ENCODE results near the gene KIAA1755. TPM values are rescaled to one million over a fixed set of nuclear protein-coding genes. Genes with fewer than 3 reads are reported as not detected.

Gene KIAA1755
- total RNA-seq, 1 donor from 2014 or later = not detected

DNA sequence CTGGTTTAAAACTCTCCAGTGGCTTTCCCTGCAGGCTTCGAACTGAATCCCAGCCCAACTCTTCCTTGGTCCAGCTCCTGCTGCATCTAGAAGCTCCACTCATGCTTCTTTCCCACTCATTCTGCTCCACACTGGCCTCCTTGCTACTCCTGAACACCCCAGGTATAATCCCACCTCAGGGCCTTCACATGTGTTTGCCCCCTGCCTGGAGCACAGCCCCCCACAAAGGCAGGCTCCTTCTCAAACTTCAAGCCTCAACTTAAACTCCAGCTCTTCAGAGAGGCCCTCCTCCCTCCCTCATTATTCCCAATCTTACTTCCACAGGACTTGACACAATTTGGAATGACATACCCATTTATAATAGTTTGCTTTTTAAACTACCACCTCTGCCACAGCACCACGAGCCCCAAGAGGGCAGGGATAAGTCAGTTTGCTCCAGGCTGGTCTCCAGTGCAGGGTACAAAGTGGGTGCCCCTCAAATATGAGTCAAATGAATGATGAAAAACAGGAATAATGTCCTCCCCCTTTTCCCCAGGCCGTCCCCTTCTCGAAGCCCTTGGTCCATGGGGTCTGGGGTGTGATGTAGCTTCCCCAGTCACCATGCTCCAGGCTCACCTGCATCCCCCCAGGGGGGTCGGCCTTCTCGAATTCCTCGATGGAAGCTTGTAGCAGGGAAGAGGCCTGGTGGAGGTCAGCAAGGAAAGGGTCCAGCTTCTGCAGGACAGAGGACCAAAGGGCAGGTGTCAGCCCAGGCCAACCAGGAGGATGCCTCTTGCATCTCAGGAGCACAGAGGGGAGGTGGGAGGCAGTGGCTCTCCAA is 37.4 kb downstream of the KIAA1755 start:
- TF ChIP-seq, protein P1, sequence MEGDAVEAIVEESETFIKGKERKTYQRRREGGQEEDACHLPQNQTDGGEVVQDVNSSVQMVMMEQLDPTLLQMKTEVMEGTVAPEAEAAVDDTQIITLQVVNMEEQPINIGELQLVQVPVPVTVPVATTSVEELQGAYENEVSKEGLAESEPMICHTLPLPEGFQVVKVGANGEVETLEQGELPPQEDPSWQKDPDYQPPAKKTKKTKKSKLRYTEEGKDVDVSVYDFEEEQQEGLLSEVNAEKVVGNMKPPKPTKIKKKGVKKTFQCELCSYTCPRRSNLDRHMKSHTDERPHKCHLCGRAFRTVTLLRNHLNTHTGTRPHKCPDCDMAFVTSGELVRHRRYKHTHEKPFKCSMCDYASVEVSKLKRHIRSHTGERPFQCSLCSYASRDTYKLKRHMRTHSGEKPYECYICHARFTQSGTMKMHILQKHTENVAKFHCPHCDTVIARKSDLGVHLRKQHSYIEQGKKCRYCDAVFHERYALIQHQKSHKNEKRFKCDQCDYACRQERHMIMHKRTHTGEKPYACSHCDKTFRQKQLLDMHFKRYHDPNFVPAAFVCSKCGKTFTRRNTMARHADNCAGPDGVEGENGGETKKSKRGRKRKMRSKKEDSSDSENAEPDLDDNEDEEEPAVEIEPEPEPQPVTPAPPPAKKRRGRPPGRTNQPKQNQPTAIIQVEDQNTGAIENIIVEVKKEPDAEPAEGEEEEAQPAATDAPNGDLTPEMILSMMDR (IDR thresholded peaks at IDR 0.05) = no peak
- CTCF ChIA-PET = interaction anchor here (0.5 to 12.7 kb wide), 7 partner anchors 12 to 1022 kb away, joined by 3 to 307 read pairs (median 12); no protein-coding TSS in a partner anchor
- H3K27ac Mint-ChIP-seq = no peak overlapping the region
- DNase-seq = no peak
- H3K9me3 Mint-ChIP-seq = no peaks in the 10 kb centered on the region
- no peak overlapping the region for H3K4me3 Mint-ChIP-seq
- ATAC-seq (ENCODE audit: low read depth) = no peak
- POLR2A ChIA-PET = interaction anchor here (0.5 kb wide), 1 partner anchor 162 kb away, joined by 3 read pairs; no protein-coding TSS in a partner anchor
- intact Hi-C loops (cut with micrococcal nuclease) = loop anchor here (1.0 to 10.0 kb wide), 2 partner anchors 321 to 532 kb away; no protein-coding TSS in a partner anchor
- H3K4me1 Mint-ChIP-seq = peaks cover 3% of the 10 kb centered on the region
- H3K27me3 Mint-ChIP-seq = peaks cover 5% of the 10 kb centered on the region
- H3K36me3 Mint-ChIP-seq (ENCODE audit: low read depth) = no peaks in the 10 kb centered on the region

DNA sequence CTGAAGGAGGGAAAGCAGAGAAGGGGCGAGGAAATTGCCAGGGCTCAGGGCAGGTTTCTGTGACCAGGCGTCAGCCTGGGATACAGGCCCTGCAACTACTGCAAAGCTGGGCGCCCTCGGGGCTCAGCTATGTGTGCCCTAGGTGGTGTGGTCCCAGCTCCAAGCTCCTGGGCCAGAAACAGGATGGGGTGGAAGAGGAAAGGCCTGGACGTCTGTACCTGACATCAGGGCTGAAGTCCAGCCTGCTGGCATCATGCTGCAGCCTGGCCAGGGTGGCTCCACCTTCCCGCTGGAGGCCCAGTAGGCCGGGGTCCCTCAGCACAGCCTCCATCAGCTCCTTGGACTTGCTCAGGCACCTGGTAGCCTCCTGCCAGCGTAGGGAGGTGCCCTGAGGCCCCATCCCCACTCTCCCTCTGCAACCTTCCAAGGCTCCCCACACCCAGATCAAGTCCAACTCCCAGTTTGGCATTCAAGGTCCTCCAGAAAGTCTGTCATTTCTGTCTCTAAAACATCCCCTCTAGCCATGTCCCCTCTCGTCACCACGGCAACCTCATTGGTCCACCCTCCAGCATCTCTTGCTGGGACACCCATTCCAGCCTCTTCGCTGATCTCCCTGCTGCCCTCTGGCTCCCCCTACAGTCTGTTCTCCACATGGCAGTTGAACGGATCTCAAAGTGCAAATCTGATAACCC is 38.2 kb downstream of the KIAA1755 start:
- peaks cover 4% of the 10 kb centered on the region for H3K27me3 Mint-ChIP-seq
- no peaks in the 10 kb centered on the region for H3K36me3 Mint-ChIP-seq (ENCODE audit: low read depth)
- ChIA-PET POLR2A (interaction anchor here (0.5 to 1.9 kb wide), 2 partner anchors 146 to 161 kb away, joined by 3 to 7 read pairs; no protein-coding TSS in a partner anchor), CTCF (interaction anchor here (0.5 to 12.7 kb wide), 18 partner anchors 8 to 1022 kb away, joined by 3 to 307 read pairs (median 10); no protein-coding TSS in a partner anchor)
- ATAC-seq (ENCODE audit: low read depth) (peak; percentile 48), DNase-seq (peak; percentile 50)
- H3K9me3 Mint-ChIP-seq = no peaks in the 10 kb centered on the region
- H3K4me3 Mint-ChIP-seq = no peak overlapping the region
- peaks cover 3% of the 10 kb centered on the region for H3K4me1 Mint-ChIP-seq
- H3K27ac Mint-ChIP-seq = no peak overlapping the region
- intact Hi-C loops (cut with micrococcal nuclease) = loop anchor here (1.0 to 10.0 kb wide), 2 partner anchors 320 to 532 kb away; no protein-coding TSS in a partner anchor
- TF ChIP-seq, protein P1 (IDR thresholded peaks at IDR 0.05) = no peak

DNA sequence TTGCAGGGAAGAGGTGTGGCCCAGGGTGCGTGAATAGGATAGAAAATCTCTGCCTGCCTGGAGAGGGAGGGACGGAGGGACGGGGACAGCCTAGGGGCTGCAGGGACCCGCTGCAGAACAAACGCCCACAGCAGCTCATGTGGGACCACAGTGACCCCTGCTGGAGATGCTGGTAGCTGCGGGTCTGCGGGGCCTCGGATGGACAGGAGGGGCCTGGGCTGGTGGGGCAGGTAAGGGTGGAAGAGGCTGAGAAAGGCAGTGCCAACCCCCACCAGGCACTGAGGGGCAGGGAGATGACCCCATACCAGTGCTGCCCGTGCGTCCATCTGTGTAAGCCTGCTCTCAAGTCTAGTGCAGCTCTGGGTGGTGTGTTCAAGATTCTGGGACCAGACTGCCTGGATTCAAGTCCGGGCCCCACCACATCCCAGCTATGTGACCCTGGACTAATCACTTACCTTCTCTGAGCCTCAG is 39.4 kb downstream of the KIAA1755 start:
- no peaks in the 10 kb centered on the region for H3K36me3 Mint-ChIP-seq (ENCODE audit: low read depth)
- intact Hi-C loops (cut with micrococcal nuclease) = loop anchor here (1.0 to 10.0 kb wide), 6 partner anchors 56 to 657 kb away; partner anchors contain the start of gene TGM2
- no peak overlapping the region for H3K4me3 Mint-ChIP-seq
- TF ChIP-seq, protein P1 (IDR thresholded peaks at IDR 0.05) = peak; percentile 37
- H3K27me3 Mint-ChIP-seq = peaks cover 4% of the 10 kb centered on the region
- ChIA-PET POLR2A (interaction anchor here (0.8 to 2.0 kb wide), 3 partner anchors 145 to 164 kb away, joined by 3 to 7 read pairs (median 4); no protein-coding TSS in a partner anchor), CTCF (interaction anchor here (0.8 to 12.7 kb wide), 33 partner anchors 10 to 656 kb away, joined by 3 to 307 read pairs (median 4); partner anchors contain the start of genes RPRD1B and TTI1)
- no peaks in the 10 kb centered on the region for H3K9me3 Mint-ChIP-seq
- H3K27ac Mint-ChIP-seq = no peak overlapping the region
- DNase-seq = peak; percentile 72
- ATAC-seq (ENCODE audit: low read depth) = peak; percentile 93
- H3K4me1 Mint-ChIP-seq = peaks cover 3% of the 10 kb centered on the region

DNA sequence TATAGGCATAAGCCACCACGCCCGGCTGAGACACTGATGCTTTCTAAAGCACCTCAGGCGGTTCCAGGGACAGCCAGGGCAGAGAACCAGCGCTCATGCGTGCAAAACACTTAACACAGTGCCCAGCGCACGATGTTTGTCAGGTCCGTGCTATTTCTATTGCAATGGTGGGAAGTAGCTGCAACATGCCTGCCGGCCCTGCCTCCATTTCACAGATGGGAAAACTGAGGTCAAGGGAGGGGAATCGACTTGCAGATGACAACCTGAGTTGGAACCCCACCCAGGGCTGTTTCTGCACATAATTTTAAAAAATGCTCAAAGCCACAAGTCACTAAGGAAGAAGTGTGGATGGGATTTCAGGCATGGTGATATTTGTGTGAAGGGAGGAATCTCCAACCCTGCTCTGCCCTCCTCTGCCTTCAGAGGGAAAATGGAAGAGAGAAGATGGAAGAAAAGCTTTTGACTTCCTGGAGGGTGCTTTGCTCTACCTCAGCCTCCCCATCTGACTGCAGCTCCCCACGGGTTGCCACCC is 39.9 kb downstream of the KIAA1755 start:
- ChIA-PET CTCF (interaction anchor here (0.9 to 12.7 kb wide), 27 partner anchors 10 to 656 kb away, joined by 3 to 307 read pairs (median 4); partner anchors contain the start of genes RPRD1B and TTI1), POLR2A (interaction anchor here (0.8 to 2.0 kb wide), 3 partner anchors 144 to 163 kb away, joined by 3 to 7 read pairs (median 4); no protein-coding TSS in a partner anchor)
- Mint-ChIP-seq H3K27me3 (peaks cover 4% of the 10 kb centered on the region), H3K4me3 (no peak overlapping the region), H3K36me3 (ENCODE audit: low read depth) (no peaks in the 10 kb centered on the region), H3K9me3 (no peaks in the 10 kb centered on the region), H3K4me1 (peaks cover 3% of the 10 kb centered on the region), H3K27ac (no peak overlapping the region)
- TF ChIP-seq, protein P1 (IDR thresholded peaks at IDR 0.05) = no peak
- intact Hi-C loops (cut with micrococcal nuclease) = loop anchor here (1.0 to 10.0 kb wide), 6 partner anchors 55 to 656 kb away; partner anchors contain the start of gene TGM2
- ATAC-seq (ENCODE audit: low read depth) (no peak), DNase-seq (no peak)

Data from activated B cell treated with CpG ODN at 0.5 μM for 24 hours (primary cell).